SIG-M5 treated with dmso at 0.1 percent for 504 hours (cell line): Measurements from ENCODE around the gene CCDC12.
A peak's percentile ranks its signal among the peaks of the same experiment; 100 is the strongest.

ENCODE experiments used
- DNase-seq: peaks from one replicate; lab custom pipeline; 2025; ENCODE audit not compliant: unreplicated experiment; lab: John Stamatoyannopoulos, UW

Gene CCDC12

DNA sequence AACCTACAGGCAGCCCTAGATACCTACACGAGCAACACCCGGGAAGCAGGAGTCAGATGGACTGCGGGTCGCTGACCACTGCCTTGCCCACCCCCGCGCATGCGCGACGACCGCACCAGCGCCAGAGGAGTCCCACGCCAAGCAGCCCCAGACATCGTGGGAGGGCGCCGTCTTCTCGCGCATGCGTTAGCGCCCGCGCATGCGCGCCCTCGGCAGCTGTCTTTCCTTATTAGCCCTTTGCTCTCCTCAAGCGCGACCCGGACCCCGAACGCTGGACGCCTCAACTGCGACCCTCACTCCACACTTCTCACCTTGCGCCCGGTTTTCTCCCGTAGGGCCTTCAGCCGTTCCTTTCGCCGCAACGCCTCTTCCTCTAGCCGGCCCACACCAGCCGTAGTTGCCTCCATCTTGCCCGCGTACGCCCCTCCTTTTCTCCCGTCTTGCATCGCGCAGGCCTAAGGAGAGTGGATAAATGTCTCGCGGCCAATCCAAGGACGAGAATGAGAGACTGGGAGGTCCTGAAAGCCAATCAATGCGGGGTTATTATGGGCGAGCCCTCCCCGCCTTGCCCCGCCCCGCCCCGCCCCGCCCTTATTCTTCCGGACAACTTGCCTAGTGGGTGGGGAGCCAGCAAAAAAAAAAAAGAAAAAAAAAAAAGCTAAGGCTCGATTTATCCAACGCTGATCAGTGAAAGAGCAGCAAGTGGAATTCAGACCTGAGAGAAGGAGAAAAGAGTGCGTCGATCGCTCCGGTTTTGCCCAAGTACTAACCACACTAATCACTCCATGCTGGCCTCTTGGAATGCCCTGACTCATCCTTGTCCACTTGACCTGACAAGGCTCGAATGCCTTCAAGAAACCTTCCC lies at the start of gene CCDC12:
TSS of gene CCDC12 (minus strand) at position 420 of the 865 bp plus-strand sequence. CDS start at position 407, 13 bp downstream.
- DNase-seq, result peak; percentile 99

DNA sequence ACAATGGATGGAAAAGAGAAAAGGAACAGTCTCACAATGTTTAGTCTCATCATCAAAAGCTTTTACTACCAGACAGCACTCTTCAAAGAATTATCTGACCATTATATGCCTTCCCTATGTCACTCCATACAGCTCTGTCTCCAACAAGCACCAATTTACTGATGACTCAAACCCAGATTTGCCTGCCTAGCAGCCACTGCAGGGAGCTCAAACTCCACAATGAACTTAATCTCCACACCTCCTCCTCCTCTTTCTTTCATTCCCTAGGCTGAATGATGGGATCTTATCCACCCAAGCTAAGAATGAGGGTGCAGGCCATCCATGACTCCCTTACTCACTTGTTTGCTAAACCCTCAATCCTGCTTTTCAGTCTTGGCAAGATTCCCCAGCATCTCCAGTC lies 48.4 kb upstream of the CCDC12 start:
- DNase-seq, result no peak

DNA sequence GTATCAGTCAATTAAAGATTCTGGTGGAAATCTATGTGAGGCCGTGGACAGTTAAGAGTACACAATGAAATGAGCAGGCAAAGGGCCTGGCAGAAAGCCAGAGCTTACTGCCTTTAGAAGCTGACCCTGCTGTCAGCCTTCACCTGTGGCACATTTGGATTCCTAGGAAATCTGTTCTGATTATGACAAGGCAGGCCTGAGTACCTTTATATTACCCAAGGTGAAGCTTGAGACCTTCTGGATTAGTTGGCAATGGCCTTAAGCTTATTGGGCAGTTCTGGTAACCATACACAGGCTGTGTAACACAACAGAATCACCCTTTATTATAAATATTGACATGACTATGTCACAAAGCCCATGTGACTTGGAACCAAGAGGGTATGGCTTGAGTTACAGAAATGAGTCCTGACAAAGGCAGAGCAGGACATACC lies 46.1 kb upstream of the CCDC12 start:
- DNase-seq, result no peak

DNA sequence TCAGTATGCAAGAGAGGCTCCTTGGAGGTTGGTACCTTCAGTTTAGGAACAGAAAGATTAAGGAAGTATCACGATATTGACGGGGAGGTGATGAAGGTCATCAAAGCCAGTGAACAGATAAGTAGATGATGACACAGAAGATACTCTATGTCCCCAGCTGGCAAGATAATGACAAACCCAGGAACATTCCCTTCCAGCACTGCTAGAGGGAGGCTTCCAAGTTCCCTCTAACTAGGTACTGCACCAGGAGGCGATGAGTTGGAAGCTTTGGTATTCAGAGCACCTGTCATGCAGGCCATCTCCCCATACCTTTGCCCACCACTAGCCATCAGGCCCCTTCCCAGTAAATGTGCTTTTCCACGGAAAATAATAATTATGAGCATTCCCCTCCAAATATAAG lies 43.8 kb upstream of the CCDC12 start:
- DNase-seq, result no peak

DNA sequence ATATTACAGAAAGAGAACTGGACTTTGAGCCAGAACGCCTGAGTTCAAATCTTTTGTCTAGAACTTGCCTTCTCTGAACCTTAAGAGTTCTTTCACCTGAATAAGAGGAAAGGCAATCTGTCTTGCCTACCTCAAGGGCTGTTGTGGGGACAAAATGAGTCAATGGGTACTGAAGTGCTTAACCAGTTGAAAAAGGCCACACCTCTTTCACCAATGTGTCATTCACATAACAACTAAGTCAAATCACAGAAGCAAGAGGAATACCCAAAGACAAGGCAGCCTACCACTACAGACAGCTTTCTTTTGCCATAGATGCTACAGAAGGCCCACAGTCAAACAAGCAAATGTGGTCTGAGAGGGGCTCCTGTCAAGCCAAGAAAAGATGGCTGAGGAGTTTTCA lies 42.7 kb upstream of the CCDC12 start:
- no peak for DNase-seq

DNA sequence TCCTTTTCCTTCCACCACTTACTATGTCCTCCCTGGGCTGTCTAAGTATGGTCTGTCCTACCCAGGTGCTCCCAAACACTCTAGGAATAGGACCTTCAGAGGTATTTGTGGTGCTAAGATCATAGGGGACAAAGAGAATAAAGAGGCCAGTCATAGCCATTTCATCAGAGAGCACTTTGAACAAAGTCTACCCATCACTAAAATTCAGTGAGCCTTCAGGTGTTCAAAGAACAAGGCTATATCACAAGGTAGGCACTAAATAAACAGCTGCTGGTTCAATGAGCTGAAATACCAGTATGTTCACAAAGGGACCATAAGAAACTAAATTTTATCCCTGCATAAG lies 41.7 kb upstream of the CCDC12 start:
- DNase-seq, result no peak

DNA sequence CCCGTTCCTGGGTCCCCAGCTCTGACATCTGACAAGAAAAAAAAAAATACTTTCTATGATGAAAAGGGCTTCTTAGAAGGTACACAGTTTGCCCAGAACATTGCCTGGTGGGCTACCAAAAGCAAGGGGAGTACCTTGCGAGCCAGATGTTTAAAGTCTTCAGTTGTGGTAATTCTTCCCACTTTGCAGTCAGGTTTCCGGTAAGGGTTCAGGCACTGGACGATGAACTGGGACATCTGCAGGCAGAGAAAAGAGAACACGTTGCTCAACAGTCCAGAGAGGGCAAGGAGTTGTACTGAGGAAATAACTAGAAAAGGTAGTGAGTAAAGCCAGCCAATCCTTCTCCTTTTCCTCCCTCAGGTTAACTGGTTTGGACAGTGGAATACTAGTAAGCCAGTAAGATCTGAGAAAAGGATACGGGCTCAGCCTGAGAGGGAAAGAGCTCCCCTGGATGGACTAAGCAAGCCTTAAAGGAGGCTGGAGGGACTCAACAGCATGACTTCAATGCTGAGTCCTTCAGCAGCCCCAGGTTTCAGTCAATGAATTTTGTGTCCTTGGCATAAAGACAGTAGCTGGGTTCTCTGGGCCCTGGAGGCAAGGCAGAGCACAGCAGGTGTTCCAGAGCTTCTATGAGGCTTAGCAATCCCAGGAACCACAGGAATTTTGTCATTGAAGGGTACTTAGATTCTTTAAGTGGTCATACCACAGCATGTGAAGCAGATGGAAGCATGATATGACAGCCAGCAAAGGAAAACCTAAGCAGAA lies 41.1 kb upstream of the CCDC12 start:
- DNase-seq, result no peak

DNA sequence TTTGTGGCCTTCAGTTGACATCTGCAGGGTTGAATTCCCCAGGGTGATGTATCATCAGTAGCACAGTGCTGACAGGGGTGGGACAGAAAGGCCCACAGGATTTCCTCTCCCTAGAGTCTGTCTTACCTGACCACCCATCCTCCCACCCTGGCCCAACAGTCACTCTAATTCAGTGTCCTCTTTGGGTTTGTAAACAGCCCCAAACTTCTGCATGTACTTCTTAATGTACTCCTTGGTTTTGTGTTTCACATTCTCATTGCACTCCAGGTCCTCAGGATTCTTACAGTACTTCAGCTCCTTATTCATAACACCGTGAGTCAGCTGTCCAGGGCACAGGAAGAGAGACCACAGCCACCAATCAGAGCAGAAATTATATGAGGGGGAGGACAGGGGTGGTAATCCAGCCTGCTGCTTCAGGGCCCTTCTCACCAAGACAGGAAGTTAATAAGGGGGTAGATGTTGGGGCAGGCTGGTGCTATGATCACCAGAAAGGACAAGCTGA lies 40.4 kb upstream of the CCDC12 start:
- DNase-seq, result peak; percentile 14

DNA sequence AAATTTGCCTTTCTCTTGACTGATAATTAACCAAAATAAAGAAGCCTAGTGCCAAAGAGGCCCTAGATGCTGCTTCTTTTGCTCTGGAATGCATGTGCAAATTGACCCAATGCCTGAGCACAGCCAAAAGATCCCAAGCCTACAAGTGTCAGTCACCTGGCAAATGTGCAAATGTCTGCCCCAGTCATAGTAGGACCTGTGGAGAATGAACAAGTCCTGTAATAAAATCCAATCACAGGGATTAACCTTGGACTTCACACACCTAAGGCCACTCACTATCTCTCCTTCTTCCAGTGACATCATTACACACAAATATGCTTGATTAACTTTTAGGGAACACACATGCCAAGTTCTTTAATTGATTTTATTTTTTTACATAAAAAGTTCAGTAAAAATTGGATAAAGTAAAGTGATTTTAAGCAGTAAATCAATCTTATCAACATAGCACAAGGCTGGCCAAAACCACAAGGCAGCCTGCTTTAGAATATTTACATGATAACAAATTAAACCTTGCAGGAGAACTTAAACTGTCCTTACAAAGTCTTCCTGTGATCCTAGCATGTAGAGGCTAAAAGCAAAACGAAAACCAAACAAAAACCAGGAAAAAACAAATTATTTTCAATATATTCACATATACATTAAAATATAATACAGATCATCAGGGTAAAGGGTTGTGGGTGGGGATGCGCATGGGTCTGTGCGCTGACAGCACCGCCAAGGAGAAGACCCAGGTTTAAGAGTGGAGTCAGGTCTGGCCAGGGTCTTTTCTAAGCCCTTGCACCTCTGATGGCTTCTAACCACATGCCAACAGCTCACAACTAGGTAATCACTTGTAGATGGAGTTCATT lies 39.8 kb upstream of the CCDC12 start:
- DNase-seq, result no peak

DNA sequence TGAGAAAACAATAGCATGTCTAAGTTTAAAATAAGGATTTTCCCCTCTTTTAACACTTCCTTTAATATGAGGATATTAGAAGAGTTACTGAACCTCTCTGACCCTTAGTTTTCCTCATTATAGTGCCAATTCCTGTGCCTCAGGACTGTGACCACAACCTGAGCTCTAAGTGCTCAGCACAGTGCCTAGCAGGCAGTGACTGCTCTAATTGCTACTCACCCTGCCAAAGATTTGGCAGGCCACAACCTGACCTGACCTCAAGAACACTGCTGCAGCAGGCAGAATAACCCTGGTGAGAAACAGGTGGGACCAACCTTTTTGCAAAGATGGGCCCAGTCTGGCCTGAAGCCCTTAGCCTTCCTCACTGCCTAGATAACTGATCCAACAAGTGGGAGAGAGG lies 38.6 kb upstream of the CCDC12 start:
- DNase-seq, result no peak

DNA sequence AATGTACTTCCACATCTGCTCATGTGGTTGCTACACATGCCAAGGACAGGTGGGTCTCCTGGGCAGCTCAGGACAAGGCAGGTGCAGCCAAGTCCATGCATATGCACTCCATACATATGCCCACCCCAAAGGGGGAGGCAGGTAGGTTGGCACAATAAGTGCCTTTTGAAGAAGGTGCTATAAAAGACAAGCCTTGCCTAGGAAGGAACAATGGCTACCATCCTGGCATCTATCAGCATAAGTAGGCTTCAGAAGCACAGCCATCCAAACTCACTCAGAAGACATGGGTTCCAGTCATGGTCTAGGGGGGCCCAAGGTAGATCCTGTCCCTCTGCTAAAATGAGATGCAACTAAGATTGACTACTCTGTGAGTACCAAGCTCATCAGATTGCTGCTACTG lies 37.5 kb upstream of the CCDC12 start:
- DNase-seq, result no peak

DNA sequence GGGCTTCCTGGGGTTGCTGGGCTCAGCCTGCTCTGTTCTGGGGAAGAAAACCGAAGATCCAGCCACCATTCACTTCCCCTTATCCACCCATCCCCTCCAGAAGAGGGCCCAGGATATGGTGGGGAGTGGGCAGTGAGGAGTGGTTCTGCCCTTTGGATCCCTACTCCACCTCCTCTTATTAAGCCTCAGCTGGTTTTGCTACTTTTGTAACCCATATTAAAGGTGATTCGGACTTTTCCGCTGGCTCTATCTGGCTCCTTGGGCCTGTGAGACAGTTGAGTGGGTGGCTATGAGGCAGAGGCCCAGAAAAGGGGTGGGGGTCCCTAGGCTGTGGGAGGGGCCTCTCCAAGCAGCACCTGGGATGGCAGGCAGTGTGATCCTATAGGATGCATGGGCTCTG lies 36.7 kb upstream of the CCDC12 start:
- no peak for DNase-seq

DNA sequence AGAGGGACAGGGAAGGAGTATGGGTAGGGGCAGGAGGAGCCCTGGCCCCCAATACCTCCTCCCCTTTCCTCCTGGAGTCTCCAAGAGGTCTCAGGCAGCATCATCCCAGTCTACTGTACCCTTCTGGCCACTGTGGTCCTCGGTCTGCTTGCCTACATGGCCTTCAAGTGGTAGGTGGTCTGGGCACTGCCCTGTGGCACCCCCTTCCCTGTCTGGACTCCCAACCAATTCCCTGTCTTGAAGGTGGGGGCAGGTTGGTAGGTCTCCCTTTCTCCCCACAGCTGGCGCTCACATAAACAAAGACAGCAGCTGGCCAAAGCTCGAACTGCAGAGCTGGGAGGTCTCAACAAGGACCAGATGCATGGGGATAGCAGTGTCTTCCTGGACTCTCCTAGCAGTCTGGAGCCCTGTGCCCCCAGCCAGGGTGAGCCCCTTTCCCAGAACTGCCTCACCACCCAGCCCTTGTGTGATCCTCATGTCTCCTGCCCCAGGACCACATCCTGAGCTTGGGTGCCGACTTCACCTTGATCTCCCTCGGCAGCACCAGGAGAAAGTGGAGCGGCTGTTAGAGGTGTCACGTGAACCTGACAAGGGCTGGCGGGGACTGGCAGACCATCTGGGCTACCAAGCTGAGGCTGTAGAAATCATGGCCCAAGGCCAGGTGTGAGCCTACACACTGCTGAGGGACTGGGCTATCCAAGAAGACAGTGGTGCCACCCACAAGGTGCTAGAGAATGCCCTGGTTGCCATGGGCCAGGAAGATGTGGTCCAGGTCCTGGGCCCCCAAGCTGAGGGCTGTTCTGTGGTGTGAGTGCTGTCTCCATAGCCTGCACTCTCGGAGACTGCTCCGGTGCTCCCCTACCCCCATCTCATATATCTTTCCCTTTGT lies 36.0 kb upstream of the CCDC12 start:
- DNase-seq, result no peak

DNA sequence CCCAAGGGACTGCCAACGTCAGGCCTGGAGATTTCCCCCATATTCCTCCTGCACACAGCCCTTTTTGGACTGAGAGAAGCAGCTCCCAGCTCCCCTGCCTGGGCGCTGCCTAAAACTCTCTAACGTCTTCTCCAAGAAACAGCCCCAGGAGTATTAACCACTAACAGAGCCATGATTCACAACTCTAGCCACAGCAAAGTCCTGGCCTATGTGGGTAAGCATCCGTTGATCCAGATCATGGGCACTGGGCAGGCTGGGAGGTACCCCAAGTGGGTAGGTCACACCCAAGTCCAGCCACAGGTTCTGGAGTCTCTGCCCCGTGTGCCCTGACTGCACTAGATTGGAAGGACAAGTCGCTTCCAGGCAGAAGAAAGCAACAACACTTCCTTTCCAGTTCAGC lies 34.8 kb upstream of the CCDC12 start:
- no peak for DNase-seq

DNA sequence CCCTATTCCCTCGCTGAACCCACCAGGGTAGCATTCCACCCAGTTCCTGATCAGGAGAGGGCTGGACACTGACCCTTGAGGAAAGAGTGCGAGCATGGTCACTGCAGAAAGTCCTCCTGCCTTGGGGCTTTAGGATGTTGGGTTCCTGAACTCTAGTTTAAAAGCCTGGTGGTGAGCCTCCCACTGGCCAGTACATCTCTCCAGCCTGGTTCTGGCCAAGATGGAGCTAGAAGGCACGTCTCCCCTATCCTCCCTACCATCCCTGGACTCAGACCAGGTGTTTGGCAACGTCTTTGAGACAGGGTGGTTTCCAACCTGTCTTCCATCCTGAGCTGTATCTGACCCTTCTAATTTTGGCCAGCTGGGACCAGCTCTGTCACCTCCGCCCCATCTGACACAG lies 34.4 kb upstream of the CCDC12 start:
- DNase-seq, result no peak

DNA sequence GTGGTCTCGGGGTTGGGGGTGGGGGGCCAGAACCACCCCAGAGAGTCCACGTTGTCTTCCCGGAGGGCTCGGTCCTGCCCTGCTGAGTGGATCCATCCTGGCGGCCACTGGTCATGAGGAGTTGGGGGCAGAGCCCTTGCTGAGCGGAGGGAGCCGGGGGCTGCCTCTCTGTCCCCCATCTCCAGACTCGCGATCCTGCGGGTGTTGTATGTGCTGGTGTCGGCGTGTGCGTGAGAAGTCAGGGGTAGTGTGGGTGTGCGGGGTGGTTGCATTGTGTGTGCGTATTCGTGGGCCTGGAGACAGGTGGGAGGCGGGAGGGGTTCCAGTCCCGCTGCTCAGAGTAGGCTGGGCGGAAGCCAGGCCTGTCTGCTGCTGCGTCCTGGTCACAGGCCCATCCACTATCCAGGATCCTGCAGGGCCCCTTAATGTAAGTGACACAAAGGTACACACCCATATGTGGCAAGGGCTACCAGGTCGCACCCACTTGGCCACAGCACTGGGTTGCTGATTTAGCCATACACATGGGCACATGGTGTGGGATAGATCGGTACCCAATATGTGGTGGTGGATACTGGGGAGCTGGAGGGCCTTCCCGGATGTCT lies 33.7 kb upstream of the CCDC12 start:
- DNase-seq, result no peak

DNA sequence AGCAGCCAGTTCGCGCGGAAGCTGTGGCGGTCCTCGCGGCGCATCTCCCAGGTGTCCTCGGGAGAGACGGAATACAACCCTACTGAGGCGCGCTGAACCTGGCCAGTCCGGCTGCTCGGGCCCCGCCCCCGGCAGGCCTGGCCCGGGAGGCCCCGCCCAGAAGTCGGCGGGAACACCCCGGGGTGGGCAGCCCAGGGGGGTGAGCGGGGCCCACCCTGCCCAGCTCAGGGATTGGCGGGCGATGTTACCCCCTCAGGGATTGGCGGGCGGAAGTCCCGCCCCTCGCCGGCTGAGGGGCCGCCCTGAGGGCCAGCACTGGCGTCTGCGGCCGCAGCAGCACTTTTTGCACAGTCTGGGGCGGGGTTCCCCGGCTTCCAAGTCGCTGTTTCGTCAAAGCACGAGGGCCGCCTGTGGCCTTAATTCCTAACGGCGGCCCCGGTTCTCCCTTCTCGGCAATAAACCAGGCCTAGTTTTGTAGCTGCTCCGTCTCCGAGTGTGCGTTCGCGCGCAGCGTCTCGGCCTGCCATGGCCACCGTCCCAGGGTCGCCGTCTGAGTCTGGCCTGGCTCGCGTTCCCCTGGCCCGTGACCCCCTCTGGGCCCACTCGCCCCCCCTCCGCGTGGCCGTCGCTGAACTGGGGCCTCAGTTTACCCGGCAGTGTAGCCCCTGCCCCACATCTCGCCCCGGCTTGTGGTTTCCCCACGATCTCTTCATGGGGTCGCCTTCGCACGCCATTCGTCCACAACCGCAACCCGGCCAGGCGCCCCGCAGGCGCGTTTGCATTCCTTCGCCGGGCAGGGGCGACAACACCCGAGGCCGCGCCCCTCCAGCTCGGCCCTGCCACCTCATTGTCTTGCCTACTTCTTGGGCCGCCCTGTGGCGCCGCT lies 32.9 kb upstream of the CCDC12 start:
- DNase-seq, result no peak

DNA sequence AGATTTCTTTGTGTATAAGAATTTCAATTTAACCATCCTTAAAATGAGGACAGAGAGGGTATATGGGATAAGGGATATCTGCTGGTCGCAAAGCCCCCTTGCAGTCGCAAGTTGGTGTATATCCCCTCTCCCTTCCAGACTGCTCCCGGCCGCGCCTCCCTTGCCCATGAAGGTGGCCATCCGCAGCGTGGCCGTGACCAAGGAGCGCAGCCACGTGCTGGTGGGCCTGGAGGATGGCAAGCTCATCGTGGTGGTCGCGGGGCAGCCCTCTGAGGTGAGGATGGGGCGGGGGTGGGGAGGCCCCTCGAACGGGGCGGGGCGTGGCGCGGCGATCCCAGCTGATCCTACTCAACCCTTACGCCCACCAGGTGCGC lies 32.3 kb upstream of the CCDC12 start:
- no peak for DNase-seq

DNA sequence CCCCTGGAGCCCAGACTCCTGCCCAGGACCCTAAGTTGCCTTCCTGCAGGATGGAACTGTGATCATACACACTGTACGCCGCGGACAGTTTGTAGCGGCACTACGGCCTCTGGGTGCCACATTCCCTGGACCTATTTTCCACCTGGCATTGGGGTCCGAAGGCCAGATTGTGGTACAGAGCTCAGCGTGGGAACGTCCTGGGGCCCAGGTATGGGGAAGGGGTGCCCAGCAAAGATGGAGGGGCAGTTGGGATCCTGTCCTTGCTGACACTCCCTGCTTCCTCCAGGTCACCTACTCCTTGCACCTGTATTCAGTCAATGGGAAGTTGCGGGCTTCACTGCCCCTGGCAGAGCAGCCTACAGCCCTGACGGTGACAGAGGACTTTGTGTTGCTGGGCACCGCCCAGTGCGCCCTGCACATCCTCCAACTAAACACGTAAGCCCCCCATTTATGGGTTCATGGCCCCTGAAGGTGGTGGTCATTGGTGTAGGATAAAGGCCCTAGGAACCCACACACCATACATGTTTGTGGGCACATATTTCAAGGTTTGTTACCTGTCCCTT lies 31.8 kb upstream of the CCDC12 start:
- no peak for DNase-seq
